ENCODE results near the gene L3MBTL3.

DNA sequence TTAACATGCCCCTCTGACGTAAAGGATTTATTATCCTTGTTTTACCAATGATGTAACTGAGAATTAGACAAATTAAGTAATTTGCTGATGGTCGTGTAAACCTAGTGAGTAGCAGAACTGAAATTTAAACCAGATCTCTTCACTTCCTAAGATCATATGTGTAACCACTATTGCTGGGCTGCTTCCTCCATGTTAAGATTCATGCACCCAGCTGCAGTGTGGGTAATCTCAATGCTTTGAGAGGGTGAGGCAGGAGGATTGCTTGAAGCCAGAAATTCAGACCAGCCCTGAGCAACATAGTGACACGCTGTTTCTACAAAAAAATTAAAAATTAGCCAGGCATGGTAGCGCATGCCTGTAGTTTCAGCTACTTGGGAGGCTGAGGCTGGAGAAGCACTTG, 97.9 kb downstream of the L3MBTL3 start:
- no peak for TF ChIP-seq POLR2A (IDR thresholded peaks at IDR 0.05; ENCODE audit: low read length)
- TF ChIP-seq GATA1 (IDR thresholded peaks at IDR 0.05; ENCODE audit: low read depth, low read length): no peak
